HG03280 (cell line): Measurements from ENCODE around the gene HIVEP2.
A peak's percentile ranks its signal among the peaks of the same experiment; 100 is the strongest.

Experiments used
- ATAC-seq: cut with Tn5 transposase; IDR thresholded peaks from one replicate; pipeline ENCODE4 v1.9.1; 2021; ENCODE audit warnings: mild to moderate bottlenecking, moderate library complexity; ENCODE audit not compliant: unreplicated experiment

HIVEP2 gene

DNA sequence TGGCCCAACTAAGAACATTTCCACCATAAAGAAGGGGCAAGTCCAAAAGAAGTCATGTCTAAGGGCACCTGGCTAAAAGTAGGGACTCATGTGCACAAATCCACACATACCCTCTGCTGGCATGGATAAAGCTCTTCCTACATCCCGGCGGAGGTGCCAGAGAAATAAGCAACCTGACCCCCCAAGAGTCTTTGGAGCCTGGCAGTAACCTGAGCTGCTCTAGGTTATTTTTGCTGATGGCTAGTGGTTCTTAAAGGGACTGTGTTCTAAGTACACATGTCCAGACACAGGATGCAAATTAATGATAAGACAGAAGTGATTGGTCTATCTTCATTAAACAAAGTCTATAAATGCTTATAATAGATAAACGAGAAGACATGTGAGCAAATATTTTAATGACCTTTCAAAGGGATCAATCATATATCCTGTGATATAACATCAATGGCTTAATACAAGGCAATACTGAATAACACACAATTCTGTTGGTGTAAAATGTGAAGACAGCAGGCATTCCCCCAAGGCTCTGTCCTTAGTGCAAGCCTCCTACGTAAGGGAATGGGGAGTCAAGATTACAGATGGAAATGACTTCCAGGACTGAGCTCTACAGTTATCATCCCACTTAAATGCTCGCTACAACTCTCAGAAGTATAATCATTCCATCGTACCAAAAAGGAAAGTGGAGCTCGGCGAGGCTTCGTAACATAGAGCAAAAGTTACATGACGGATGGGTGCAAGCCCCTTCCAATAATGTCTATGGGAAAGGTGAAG lies 52.5 kb downstream of the HIVEP2 start:
- no peak for ATAC-seq

DNA sequence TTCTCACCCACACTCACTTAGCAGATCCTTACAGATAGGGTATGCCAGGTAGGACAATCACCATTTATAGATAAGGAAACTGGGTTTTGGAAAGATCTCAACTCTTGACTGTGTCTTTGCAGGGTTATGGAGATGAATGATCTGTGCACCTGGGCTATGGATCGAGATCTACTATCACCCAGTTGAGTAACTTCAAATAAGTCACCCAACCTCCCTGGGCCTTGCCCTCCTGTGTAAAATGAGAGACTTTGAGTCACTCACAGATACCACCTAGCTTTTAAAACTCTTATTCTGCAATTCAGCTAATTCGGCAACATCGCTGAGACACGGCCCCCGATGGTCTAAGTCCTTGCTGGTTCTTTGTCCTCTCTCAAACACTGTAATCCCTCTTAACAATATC lies 53.5 kb downstream of the HIVEP2 start:
- ATAC-seq: no peak

DNA sequence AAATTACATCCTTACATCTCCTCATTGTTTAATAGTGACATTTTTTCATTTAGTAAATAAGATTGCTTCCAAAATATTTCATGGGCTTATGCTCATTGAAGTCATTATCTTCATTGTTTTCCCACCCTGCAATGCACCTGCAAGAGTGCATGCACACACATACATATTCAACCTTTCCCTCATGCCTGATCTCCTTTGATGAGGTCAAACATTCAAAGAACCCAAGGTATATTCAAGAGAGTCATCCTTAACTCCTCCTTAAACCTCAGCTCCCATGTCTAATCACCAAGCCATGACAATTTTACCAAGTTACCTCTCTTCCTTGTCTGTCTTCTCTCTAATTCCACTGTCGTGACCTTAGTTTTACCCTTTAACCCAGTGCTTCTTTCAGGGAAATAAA lies 56.5 kb downstream of the HIVEP2 start:
- ATAC-seq: no peak

DNA sequence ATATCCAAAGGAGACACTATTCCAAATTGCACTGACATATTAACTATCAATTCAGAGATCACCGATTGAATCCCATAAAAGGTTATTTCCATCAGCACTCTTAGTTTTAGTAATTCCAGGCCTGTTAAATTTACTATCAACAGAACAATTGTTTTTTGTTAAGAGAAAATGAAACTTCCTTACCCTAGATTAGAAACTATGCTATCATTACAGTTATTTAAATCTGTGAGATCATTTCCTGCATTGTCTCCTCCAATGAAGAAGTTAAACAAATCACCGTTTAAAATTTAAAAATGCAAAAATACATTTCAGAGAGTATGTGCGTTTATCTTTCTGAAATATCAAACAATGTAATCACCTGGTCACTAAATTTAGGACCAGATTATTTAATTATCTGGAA lies 57.5 kb downstream of the HIVEP2 start:
- no peak for ATAC-seq

DNA sequence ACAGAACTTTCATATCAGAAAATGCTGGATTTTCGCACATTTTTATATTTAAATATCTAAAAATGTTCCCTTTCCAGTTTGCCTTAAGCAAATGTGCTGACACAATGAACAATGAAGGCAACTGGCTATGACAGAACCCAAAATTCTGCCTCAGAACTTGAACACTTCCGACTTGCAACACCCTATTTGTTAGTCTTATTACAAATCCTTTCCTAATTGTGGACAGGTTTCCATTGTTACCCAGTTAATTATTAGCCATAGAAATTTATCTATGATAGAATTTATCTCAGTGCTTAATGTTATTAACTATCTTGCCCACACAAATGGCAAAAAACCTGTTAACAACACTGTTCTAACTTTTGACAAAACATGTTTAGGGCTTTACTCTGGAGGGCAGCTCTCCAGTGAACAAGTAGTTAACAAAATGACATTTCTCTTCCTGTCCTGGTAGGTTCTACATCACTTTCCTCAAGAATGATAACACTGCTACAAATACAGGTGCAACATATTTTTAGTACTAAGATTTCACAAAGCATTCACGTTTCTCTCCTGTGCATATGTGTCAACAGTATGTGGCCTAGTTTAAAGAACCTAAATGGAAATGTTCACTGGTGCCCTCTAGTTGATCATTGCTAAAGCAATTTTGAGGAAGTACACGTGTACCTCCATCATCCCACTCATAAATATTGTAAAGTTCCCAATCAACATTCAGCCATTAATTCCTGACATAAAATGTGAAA lies 58.4 kb downstream of the HIVEP2 start:
- ATAC-seq: peak; percentile 78

DNA sequence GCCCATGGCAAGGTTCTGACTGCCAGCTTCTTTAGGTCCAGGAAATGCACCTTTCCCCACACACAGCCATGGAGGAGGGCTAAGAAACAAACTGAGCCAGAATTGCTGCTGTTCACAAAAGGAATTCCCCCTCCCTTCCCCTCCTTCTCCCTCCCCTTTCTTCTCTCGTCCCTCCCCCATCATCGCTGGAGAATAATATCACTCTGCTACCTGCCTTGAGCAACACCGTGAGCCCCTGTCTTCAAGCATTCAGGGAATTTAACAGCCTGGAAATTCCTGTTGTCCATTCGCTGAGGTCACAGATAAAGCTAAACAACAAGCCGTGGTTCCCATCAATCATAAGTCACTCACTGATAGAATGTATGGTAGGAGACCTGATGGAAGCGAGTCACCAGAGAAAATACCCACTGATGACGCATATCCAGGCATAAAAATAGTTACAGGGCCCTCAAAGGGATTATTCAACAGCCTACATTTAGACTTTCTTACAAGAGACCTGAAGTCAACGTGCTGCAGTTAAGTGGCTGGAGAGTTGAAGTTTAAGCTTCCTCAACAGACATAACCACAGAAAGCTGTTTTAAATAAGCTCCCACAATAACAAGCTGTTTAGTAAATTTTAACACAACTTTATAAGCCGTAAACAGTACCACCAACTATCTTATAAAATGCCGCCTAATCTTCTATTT lies 59.7 kb downstream of the HIVEP2 start:
- peak; percentile 62 for ATAC-seq

DNA sequence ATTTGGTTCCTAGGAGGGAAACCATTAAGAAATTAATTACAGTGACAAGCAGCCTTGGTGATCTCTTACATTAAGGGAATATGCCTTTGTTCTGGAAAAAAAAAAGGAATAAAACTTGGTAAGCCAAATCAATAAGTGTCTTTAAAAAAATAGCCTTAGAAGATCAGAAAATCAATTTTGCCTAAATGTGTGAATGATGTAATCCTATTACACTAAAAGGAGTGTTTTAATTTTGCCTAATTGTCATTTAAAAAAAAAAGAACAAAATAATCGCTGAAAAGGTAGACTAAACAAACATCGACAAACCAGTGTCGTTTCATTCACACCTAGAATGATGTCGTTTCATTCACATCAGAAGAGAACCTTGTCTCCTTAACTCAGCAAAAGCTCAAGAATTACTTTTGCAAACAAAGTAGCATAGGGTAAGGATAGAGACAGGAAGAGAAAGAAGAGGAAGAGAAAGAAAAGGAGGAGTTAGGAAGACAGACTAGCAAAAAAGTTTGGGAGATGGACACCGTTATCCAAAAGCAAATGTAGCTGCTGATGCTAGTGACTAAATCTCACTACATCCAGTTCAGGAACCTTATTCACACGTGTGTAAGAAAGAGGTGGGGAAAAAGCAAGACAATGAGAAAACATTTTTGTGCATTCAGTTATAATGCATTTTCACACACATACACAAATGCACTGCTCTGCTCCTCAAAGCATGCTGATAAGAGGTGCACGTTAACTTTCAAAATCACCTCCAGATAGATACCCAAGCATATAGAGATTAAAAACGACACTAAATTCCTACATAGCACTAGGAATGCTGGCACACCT lies 60.6 kb downstream of the HIVEP2 start:
- no peak for ATAC-seq

DNA sequence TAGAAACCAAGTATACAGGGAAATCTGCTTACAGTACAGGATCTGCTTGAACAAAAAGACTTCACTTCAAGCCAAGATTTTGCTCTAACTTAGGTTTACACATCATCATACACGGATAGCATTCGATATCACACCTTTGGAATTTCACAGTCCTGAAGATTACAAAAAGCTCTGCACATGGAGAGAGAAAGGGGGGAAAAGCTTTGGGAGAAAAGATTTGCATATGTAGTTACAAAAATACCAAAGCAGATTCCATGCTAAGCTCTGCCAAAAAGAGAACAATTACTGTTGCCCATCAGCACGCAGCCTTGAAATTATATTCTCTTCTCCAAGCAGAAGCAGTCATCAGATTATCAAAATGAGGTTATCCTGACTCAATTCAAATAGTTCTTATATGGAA lies 62.0 kb downstream of the HIVEP2 start:
- no peak for ATAC-seq

DNA sequence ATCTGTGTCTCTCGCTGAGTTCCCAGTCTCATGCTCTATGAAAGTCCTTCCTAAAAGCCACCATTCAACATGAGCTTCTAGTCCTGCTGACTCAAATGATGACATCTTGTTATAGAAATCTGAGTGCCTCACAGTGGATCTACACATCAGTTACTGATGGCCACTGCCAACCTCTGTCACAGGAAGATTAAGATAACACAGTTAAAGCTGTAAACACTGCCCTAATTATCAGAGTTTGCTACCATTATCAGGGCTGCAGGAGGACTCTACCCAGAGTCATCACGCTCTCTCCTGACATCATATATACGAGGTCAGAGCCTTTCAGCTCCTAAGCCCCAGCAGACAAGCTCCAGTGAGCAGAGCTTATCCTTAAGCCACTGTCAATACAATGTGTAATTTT lies 63.2 kb downstream of the HIVEP2 start:
- ATAC-seq: no peak

DNA sequence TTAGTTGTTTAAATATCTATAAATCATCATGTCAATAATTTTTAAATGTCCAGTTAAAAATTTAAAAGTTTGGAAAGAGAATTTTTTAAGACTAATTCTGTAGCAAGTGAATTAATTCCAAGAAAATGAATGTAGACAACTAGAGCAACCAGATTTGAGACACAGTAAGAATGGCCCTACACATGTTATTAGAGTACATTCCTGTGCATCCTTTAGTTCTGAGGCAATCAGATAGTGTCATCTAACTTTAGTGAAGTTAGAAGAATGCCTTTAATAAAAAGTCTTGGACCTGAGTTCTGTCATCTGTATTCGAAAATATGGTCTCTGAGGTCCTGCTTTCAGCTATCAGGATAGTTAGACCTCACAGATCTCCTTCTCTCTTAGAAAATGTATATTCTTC lies 63.7 kb downstream of the HIVEP2 start:
- ATAC-seq: no peak

DNA sequence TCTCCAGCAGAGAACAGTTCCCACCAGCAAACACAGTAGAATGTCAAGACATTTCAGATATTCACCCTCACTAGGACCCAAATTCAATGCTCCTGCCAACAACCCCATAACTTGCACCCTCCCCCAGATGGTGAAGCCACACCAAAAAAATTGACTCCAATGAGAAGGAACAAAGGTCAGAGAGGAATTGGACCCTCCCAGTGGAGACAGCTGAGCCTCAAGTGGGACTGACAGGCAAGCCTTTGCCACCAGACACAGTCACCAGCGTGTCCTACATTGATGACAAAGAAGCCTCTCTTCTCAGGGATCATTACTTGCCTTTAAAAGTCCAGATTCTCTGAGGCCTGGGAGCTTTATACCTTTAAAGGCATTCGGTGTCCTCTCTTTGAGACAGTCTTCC lies 64.8 kb downstream of the HIVEP2 start:
- ATAC-seq: no peak

DNA sequence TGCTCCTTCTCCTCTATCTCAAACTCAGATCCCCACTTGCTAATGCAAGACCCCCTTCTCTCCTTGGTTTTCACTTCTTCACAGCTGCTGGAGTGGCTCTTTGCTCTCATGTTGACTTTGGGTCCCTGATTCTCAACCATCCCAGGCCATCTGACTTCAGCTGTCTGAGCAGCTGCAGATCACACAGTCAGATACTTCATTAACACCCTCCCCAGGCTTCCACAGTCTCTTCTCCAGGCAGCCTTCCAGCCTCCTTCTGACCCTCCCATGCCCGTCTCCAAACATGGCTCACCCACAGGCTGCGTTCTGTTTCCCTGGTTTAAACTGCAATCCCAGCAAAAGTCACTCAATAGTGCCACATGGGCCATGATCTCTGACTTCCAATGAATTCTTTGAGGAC lies 65.4 kb downstream of the HIVEP2 start:
- no peak for ATAC-seq

DNA sequence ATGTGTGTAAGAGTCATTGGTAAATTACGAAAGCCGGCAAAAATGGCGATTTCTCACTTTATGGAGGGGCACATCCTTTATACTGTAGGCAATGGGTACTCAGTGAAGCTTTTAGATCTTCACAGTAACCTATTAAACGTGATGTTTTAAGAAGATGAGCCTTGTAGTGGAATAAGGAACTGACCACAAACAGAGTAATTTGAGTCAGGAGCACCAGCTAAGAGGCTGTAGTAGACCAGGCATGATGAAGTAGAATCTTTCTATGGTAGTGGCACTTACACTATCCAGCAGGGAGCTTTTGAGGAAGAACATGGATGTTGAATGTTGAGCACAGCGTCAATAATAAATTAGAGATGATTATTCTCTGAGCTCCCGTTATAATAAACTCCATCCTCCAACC lies 65.9 kb downstream of the HIVEP2 start:
- ATAC-seq: no peak

DNA sequence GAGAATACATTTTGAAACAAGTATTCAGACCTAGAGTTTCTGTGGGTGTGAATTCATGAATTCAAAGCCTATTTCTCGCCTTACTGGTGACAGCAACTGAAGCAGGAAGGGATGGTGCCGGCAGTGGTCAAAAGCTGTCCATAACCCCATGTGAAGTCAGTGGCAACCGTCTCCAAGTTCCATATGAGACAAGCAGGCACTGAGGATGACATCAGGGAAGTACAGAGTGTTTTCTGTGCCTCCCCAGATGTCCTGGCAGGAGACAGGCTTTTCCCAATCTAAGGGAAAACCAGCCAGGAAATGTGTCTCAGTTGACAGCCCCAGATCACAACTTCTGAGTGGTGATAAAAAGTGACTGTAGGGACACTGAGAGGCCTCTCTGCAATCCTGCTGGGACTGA lies 66.6 kb downstream of the HIVEP2 start:
- no peak for ATAC-seq

DNA sequence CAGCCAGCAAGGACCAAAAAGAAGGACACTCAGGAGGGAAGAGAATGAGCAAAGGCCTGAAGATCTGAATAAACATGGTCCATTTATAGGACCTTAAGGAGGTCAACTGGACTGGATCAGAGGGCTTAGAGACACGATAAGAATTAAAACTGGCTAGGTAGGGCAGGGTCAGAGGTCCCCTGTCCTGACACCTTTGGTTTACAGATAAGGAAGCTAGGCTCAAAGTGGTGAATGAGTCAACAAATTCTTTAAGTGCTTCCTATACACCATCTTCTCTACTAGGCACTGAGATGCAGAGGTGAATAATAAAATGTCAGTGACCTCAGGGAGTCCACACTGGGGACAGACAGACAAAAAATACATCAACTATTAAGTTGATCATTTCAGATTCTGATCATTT lies 70.3 kb downstream of the HIVEP2 start:
- no peak for ATAC-seq

DNA sequence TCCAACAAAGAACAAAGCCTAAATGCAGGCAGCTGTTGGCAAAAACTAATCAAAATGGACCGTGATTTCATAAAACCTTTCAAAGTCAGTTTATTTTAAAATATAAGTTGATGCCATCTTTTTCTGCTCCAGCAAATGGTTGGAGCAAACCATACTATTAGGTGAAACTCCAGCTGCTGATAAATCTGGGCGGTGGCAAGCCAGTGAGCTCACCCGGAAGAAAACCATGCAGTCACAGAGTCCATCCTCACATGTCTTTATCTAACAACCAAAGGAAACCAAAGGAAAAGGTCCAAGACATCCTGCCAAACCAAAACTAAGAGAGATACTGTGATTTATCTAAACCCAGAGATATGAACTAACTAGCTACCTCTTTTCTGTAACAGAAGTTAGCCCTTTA lies 72.6 kb downstream of the HIVEP2 start:
- ATAC-seq: no peak

DNA sequence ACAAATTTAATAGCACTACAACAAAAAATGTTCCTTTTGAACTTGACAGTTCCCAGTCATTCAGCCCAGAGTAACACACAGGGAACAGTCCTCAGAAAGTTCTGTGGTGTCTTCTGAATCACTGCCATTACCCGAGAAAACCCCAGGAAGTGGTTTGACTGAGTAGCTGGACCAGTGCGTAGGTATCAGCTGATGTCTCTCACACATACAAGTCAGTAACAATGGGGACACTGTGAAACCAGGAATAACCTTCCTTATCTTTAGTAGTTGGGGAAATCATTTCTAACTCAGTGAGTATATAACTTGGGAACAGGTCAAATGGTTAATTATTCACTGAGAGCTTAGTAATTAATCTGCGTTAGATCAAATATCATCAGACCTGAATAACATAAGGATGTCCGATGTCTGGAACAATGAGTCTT lies 73.1 kb downstream of the HIVEP2 start:
- ATAC-seq: peak; percentile 89

DNA sequence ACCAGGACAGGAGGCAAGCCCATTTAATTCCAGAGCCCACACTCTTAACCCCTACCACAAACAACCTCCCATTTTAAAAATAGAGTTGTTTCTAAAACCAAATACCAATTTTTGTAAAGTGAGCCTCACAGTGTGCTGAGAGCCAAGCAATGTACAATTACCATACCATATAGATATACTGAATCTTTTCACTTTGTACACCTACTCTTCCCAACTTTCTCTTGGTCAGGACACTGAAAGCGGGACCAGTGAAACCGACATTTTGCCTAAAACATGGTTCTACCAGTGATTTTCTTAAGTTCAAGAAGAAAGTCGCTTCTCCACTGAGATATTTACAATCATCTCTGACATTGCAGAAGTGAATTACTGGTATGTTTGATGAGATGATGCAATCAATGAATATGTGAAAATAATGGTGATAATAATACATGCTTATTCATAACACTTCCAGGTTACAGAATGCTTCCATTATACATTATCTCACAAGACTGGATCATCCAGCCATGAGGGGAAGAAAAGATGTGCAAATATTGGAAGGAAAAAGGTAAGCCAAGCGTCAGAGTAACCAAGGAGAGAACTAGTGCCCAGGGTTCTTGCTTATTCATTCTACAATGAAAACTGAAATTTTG lies 74.1 kb downstream of the HIVEP2 start:
- ATAC-seq: no peak

DNA sequence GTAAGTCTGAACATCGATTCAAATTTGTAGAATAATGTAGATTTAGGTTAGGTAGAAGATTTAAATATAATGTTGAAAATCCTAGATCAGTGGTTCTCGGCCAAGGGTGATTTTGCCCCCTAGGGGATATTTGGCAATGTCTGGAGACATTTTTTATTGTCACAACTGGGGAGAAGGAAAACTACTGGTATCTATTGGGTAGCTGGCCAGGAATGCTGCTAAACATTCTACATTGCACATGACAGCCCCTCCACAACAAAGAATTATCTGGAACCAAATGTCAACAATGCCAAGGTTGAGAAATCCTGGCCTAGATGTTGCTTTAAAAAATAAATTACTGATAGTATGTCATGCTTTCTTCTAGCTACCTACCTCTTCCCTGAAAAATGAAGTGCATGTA lies 76.1 kb downstream of the HIVEP2 start:
- ATAC-seq: no peak

DNA sequence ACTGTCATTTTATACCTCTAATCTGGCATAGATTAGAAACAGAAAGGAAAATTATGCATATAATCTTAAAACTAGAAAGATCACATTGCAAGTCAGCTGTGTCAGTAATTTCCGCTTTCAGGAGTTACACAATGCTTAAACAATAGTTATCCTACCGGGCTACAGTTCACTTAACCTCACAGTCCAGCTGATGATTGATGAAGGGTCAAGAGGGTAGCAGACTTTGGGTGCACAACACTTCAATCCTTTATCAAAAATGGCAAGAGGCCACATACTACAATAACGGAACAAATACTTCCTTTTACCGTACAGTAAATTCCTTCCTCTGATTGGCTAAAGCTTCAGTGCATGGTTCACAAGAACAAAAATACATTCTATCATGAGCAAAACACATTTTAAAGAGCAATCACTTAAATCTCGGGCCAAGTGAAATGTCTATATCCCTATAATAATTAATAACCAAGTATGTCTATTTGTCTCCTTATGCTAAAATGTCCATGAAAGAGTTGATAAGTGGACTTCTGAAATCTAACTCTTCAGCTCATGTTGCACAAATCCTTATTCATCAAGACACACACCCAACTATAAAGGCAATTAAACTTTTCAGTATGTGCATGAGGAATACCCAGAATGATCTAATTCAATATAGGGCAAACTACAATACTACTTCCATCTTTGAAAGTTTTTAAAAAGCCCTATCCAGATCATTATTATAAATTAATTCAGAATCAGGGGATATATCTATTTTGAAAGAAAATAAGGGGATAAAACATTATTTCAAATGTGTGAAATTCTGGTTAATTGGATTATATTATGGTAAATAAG lies 76.8 kb downstream of the HIVEP2 start:
- no peak for ATAC-seq
